Activated T-helper 2 cell treated with anti-CD3 and anti-CD28 coated beads, Interferon-gamma antibody, Interleukin-2, Interleukin-4, amounts not matched to agents 10 μg/mL and 5 μg/mL and 100 μg/mL, durations not matched to agents 14 hours and 24 hours and 36 hours (primary cell): ENCODE data around the gene ERCC6L2. TPM values are rescaled to one million over a fixed set of nuclear protein-coding genes. Genes with fewer than 3 reads are reported as not detected.

Experiments used
- DNase-seq: peaks from one replicate; pipeline ENCODE4 v3.0.0; 2021; ENCODE audit warnings: low spot score
- H3K27ac Mint-ChIP-seq: one replicate; pipeline ENCODE4 v1.8.0; 2021; ENCODE audit warnings: mixed read lengths
- H3K27me3 Mint-ChIP-seq: one replicate; pipeline ENCODE4 v1.8.0; 2021; ENCODE audit warnings: low read depth, mixed read lengths
- H3K36me3 Mint-ChIP-seq: one replicate; pipeline ENCODE4 v1.8.0; 2021; ENCODE audit warnings: low read depth, mixed read lengths
- H3K4me1 Mint-ChIP-seq: one replicate; pipeline ENCODE4 v1.8.0; 2021; ENCODE audit warnings: low read depth, mixed read lengths
- H3K4me3 Mint-ChIP-seq: one replicate; pipeline ENCODE4 v1.8.0; 2021; ENCODE audit warnings: low read depth, mild to moderate bottlenecking, moderate library complexity, mixed read lengths
- H3K9me3 Mint-ChIP-seq: one replicate; pipeline ENCODE4 v1.8.0; 2021; ENCODE audit warnings: mixed read lengths
- intact Hi-C: fragments of 100-400 bp; cut with micrococcal nuclease; formaldehyde crosslinking; loops from one replicate; pipeline ENCODE4 v1.15.1; 2023
- total RNA-seq: library from RNA; stranded (reverse); gene quantifications from 2 replicates; pipeline ENCODE4 v1.2.3, GENCODE V29; 2022

Gene ERCC6L2
- total RNA-seq, 1 donor from 2014 or later = 28.2 TPM

DNA sequence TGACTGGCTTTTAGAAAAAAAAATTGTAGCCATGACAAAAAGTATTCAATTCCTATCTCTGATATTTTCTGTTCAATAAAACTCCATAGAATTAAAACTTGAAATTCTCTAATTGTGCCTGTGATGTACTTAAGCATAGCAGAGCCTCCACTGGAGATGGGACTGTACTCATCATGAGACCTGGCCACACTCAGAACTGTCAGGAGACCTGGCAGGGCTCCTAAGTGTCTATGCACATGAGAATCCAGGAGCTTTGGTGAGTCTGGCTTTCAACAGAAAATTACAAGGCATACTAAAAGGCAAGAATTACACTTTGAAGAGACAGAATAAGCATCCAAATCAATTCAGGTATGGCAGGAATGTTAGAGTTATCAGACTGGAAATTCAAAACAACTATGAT lies 26.7 kb upstream of the ERCC6L2 start:
- peaks cover 22% of the 10 kb centered on the region for H3K4me1 Mint-ChIP-seq
- peaks cover 44% of the 10 kb centered on the region for H3K36me3 Mint-ChIP-seq
- DNase-seq = no peak
- H3K27ac Mint-ChIP-seq = no peak overlapping the region
- intact Hi-C loops = no loop called here
- no peak overlapping the region for H3K4me3 Mint-ChIP-seq
- peaks cover 8% of the 10 kb centered on the region for H3K9me3 Mint-ChIP-seq
- H3K27me3 Mint-ChIP-seq = no peaks in the 10 kb centered on the region

DNA sequence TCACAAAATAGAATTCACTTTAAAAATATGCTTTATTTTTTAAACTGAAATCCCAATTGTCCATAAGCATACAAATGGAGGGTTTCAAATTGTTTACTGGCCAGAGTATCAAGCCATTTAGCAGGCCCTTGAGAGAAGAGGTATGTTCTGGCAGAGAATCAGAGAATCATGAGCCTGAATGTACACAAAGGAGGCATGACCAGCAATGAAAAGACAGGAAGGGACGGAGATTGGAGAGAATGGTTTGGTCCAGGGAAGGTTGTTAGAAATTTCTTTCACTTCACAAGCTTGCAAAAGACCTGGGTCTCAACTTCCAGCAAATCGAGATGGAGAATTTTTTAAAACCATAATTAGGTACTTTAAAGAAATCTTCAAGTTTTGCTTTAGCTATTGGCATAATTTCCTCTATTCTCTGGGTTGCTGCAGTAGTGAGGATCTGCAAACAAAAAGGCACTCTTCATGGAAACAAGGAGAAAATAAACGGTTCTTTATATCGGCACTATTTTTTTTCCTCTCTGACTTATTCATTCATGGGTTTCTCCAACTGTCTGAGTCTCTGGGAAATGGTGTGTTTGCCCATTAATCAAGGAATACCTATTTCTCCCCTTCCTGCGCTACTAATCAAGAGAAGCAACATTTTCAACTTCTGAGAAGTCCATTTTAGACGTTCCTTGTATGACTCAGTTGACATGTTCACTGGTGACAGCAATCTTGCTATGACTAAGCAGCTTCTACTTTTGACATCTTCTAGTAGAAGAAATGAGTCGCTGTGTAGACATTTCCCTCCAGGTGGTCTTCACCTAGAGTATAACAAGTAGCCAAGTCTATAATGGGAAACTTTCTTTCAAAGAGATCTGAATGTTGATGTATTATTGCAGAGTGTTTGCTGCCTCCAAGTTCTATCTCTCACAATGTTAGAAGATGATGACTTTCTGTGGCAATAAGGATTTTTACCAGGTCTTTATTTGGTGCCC lies 23.1 kb upstream of the ERCC6L2 start:
- no peak for DNase-seq
- Mint-ChIP-seq H3K9me3 (peaks cover 8% of the 10 kb centered on the region), H3K36me3 (peaks cover 43% of the 10 kb centered on the region), H3K27me3 (no peaks in the 10 kb centered on the region), H3K4me1 (peaks cover 45% of the 10 kb centered on the region), H3K27ac (no peak overlapping the region), H3K4me3 (peak overlapping the region; percentile 23)
- intact Hi-C loops = loop anchor here (1.0 kb wide), 3 partner anchors 22 to 298 kb away; no protein-coding TSS in a partner anchor

DNA sequence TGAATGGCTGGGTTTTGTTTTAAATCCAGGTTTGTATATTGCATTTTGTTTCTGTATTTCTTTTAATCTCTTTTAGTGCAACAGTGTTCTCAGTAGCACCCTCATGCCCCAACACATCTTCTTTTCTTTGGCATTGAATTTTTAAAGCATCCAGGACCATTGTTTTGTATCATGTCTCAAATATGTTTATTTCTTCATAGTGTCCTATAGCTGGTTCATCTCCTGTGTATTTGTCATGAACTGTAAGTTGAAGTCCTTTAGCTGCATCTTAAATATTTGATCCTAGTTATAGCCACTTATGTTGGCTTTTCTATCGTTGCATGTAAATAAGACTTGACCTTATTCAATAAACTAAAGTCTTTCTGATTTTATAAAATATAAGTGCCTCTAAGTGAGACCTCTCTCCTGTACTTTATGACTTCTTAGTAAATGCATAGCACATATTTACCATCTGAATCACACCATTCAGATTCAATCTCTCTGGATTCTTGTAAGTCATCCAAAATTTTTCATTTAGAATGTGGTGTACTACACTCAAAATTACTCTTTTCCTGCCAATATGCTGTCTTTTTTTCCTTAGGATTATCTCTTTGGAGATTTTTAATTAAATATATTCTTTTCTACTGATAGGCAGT lies 21.0 kb upstream of the ERCC6L2 start:
- intact Hi-C loops = no loop called here
- no peak for DNase-seq
- Mint-ChIP-seq H3K4me1 (peaks cover 56% of the 10 kb centered on the region), H3K4me3 (no peak overlapping the region), H3K36me3 (peaks cover 25% of the 10 kb centered on the region), H3K27ac (no peak overlapping the region), H3K9me3 (no peaks in the 10 kb centered on the region), H3K27me3 (no peaks in the 10 kb centered on the region)

DNA sequence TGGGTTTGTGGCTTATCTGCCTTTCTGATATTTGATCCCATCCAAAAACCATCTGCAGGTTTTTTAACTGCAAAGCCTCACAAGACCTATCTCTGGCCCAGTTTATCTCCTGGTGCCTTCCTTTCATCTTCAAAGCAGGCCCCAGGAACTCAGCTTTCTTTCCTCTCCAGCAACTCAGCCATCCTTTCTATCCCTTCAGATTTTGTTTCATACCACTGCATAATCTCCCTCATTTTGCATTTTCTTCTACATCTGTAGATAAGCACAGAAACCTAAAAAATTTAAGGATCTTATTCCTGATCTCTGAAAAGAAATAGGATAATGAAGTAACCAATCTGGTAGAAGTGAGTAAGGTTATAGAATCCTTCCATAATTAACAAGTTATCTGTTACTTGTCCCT lies 19.5 kb upstream of the ERCC6L2 start:
- intact Hi-C loops = no loop called here
- DNase-seq = no peak
- H3K27ac Mint-ChIP-seq = peak overlapping the region; percentile 39
- H3K36me3 Mint-ChIP-seq = peaks cover 14% of the 10 kb centered on the region
- H3K27me3 Mint-ChIP-seq = no peaks in the 10 kb centered on the region
- H3K4me3 Mint-ChIP-seq = no peak overlapping the region
- H3K9me3 Mint-ChIP-seq = no peaks in the 10 kb centered on the region
- peaks cover 62% of the 10 kb centered on the region for H3K4me1 Mint-ChIP-seq

DNA sequence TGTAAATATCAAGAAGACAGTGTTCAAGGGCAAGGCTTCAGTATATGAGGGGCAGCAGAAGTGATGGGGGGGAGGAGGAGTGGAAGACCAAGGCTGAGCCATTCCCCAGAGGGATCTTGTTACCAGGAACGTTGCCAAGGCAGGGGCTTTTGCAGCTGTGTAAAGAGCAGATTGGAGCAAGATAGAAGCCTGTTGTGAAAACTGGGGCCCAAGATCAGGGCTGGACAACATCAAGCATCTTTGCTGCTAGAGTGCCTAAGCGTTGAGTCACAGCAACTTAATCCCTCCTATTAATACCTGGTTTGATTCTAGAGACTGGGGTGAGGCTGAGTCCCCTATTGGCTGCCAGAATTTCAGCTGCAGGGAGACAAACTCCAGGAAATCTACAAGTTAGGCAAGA lies 18.4 kb upstream of the ERCC6L2 start:
- no peaks in the 10 kb centered on the region for H3K27me3 Mint-ChIP-seq
- peaks cover 16% of the 10 kb centered on the region for H3K36me3 Mint-ChIP-seq
- peaks cover 7% of the 10 kb centered on the region for H3K9me3 Mint-ChIP-seq
- intact Hi-C loops = no loop called here
- H3K4me3 Mint-ChIP-seq = no peak overlapping the region
- H3K4me1 Mint-ChIP-seq = peaks cover 59% of the 10 kb centered on the region
- no peak overlapping the region for H3K27ac Mint-ChIP-seq
- no peak for DNase-seq

DNA sequence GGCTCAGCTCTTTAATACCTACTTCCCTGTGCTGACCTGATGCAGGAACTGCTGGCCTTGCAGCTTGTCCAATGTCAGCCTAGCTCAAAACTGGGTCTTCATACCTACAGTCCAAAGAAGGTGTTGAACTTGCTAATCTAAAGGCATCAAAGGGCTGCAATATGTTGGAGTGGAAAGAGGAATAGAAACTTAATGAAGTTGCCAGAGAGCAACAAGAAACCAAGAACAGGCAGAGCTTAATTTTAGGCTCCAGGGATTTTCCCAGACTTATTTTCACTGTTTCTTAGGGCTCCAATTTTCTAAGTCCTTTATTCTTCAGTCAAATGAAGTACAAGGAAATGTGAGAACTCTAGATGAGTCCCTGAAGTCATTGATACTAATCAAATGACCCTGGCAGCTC lies 17.6 kb upstream of the ERCC6L2 start:
- peaks cover 51% of the 10 kb centered on the region for H3K4me1 Mint-ChIP-seq
- no peak overlapping the region for H3K4me3 Mint-ChIP-seq
- no peak for DNase-seq

DNA sequence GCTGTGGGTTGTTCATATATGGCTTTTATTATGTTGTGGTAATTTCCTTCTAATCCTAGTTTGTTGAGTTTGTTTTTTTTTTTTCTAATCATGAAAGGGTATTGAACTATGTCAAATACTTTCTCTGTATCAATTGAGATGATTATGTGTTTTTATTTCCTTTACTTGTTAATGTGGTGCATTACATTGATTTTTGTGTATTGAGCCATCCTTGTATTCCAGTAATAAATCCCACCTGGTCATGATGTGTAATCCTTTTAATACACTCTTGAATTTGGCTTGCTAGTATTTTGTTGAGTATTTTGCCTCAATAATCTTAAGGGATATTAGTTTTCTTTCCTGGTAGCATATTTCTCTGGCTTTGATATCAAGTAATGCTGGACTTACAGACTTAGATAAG lies 13.1 kb upstream of the ERCC6L2 start:
- Mint-ChIP-seq H3K9me3 (peaks cover 26% of the 10 kb centered on the region), H3K4me3 (no peak overlapping the region), H3K4me1 (peaks cover 27% of the 10 kb centered on the region), H3K36me3 (peaks cover 33% of the 10 kb centered on the region), H3K27me3 (no peaks in the 10 kb centered on the region), H3K27ac (no peak overlapping the region)
- no peak for DNase-seq
- intact Hi-C loops = no loop called here

More for the DNA sequence above, 17.6 kb upstream of the ERCC6L2 start:
- Mint-ChIP-seq H3K9me3 (peaks cover 14% of the 10 kb centered on the region), H3K27me3 (no peaks in the 10 kb centered on the region), H3K36me3 (peaks cover 22% of the 10 kb centered on the region), H3K27ac (no peak overlapping the region)
- intact Hi-C loops = no loop called here

DNA sequence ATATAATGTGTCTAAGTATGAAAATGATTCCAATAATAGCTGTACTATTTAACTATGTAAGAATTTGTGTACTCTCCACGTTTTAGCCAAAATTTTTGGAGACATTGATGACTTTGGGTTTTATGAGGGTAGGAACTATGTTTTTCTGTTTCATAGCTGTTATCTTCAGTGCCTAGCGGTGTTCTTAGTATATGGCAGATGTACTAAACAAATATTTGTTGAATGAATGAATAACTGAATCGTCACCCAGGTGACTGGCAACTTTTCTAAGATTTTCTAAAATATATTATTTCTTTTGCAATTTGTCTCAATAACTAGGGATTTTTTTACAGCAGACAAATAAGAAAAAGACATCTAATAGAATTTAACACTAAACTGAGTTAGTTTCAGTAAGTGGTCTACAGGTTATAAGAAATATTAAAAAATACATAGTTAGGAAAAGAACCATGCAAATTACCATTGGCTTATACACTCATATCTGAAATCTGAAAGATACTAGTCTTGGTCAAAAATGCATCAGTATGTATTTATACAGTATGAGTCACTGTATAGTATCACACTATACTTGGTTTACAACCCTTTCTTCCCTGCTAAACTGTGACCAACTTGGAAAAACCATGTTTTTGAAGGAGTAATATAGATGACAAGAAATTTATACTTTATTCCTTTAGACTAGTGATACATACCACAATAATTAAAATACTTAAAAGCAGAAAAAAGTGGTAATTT lies 10.5 kb upstream of the ERCC6L2 start:
- no peak for DNase-seq
- H3K27me3 Mint-ChIP-seq = no peaks in the 10 kb centered on the region
- intact Hi-C loops = no loop called here

DNA sequence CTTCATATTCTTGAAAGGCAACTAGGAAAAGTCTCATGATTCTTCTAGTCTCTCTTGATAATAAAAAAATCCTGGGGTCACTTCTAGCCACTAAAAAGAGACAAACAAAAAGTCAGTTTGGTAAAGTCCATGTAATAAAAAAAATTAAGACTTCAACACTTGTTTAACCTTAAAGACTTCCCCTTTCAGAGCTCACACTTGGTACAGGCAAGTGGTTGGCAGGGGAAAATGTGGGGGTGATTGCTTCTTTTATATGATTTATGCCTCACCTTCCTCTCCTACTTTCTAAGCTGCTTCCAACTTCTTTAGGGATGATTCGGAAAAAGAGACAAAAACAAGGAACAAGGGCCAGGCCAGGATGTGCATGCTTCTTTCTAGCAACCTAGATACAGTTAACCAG lies 5.1 kb upstream of the ERCC6L2 start:
- H3K4me1 Mint-ChIP-seq = peaks cover 20% of the 10 kb centered on the region
- H3K27ac Mint-ChIP-seq = no peak overlapping the region
- peaks cover 71% of the 10 kb centered on the region for H3K36me3 Mint-ChIP-seq
- DNase-seq = no peak
- no peak overlapping the region for H3K4me3 Mint-ChIP-seq
- no peaks in the 10 kb centered on the region for H3K27me3 Mint-ChIP-seq
- intact Hi-C loops = loop anchor here (10.0 kb wide), 1 partner anchor 544 kb away; the partner anchor contains the start of gene ZNF367
- peaks cover 18% of the 10 kb centered on the region for H3K9me3 Mint-ChIP-seq

More for the DNA sequence above, 10.5 kb upstream of the ERCC6L2 start:
- peaks cover 46% of the 10 kb centered on the region for H3K36me3 Mint-ChIP-seq
- peaks cover 9% of the 10 kb centered on the region for H3K4me1 Mint-ChIP-seq
- H3K4me3 Mint-ChIP-seq = no peak overlapping the region
- H3K27ac Mint-ChIP-seq = no peak overlapping the region
- peaks cover 30% of the 10 kb centered on the region for H3K9me3 Mint-ChIP-seq

DNA sequence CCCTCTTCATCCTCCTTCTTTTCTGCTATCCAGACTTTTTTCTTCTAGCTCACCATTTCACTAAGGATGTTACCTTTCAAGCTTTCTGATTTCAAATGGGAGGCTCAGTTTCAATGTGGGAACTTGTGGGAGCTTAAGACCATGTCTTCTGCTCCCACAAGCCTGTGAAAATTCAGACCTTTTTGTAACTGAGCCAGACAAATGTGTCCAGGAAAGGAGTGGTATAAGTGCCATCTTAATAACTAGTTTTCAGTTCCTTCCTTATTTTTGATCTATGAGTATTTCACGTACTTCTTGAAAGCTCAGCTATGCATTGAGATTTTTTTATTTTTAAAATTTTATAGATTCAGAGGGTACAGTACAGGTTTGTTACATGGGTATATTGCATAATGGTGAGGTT lies 4.6 kb upstream of the ERCC6L2 start:
- no peak overlapping the region for H3K27ac Mint-ChIP-seq
- H3K4me3 Mint-ChIP-seq = no peak overlapping the region
- H3K9me3 Mint-ChIP-seq = peaks cover 18% of the 10 kb centered on the region
- intact Hi-C loops = loop anchor here (10.0 kb wide), 1 partner anchor 544 kb away; the partner anchor contains the start of gene ZNF367
- H3K4me1 Mint-ChIP-seq = peaks cover 18% of the 10 kb centered on the region
- no peaks in the 10 kb centered on the region for H3K27me3 Mint-ChIP-seq
- H3K36me3 Mint-ChIP-seq = peaks cover 68% of the 10 kb centered on the region
- no peak for DNase-seq

DNA sequence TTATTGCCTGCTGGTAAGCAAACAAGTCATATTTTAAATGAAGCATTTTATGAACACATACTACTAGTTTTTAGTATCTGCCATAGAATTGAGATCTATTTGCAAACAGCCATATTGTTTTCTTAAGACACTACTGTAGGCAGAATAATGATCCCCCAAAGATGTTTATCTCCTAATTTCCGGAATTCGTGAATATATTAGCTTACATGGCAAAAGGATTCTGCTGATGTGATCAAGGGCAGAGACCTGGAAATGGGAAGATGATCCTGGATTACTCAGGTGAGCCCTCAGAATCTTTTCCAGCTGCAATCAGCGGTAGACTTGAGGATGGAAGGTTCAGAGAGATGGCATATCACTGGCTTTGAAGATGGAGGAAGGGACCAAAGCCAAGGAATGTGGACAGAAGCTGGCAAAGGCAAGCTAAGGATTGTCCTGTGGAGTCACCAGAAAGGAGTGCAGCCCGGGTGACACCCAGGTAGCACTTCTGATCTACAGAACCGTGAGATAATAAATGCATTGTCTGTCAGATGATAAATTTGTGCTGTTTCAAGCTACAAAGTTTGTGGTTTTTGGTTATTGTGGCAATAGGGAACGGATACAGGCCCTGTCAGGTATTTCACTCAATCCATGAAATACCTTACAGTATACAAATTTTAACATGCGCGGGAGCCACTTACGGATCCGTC lies 1.0 kb upstream of the ERCC6L2 start:
- intact Hi-C loops = loop anchor here (1.0 to 10.0 kb wide), 4 partner anchors 22 to 540 kb away; partner anchors contain the start of gene ZNF367
- peaks cover 25% of the 10 kb centered on the region for H3K4me1 Mint-ChIP-seq
- peaks cover 65% of the 10 kb centered on the region for H3K36me3 Mint-ChIP-seq
- no peak overlapping the region for H3K27ac Mint-ChIP-seq
- no peak overlapping the region for H3K4me3 Mint-ChIP-seq
- DNase-seq = no peak
- no peaks in the 10 kb centered on the region for H3K27me3 Mint-ChIP-seq
- H3K9me3 Mint-ChIP-seq = peaks cover 25% of the 10 kb centered on the region

DNA sequence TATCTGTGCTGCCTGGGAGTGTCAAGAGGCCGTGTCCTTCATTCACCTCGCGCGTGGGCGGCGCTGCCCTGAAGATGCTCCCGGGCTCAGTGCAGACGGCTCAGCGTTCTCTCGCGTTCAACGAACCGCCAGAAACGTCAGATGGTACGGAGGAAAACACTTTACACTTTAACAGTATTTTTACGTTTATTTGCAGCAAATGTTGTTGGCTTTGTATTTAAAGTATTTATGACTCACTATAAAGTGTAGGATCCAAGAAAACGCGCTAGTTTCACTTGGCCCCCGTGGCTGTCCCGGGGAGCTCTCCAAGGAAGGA lies 544 bp upstream of the ERCC6L2 start:
- Mint-ChIP-seq H3K27ac (no peak overlapping the region), H3K4me1 (peaks cover 27% of the 10 kb centered on the region), H3K36me3 (peaks cover 62% of the 10 kb centered on the region), H3K27me3 (no peaks in the 10 kb centered on the region), H3K9me3 (peaks cover 21% of the 10 kb centered on the region), H3K4me3 (no peak overlapping the region)
- peak; percentile 52 for DNase-seq
- intact Hi-C loops = loop anchor here (1.0 to 10.0 kb wide), 7 partner anchors 23 to 540 kb away; partner anchors contain the start of gene ZNF367
